Fibroblast of the aortic adventitia (primary cell): ENCODE data around the gene CARD14. TPM values are rescaled to one million over a fixed set of nuclear protein-coding genes. Genes with fewer than 3 reads are reported as not detected.
"Not testable (repeated sequence)": the region's sequence is repeated elsewhere in the genome, so short reads cannot be mapped to it uniquely, and the experiment has no call there.

Source experiments
- DNase-seq: peaks from one replicate; pipeline ENCODE4 v3.0.0-alpha.2; 2010; ENCODE audit warnings: low read depth
- H3K4me3 ChIP-seq: 2 replicates; pipeline ENCODE4 v1.5.1; 2011; ENCODE audit warnings: low read depth, mild to moderate bottlenecking, control low read depth, low read length, moderate library complexity
- small RNA-seq: library from RNA; depleted of rRNA; stranded (forward); fragments of <200 nt; gene quantifications from one replicate; pipeline ENCODE3, GENCODE V24; 2012
- total RNA-seq: library from RNA; depleted of rRNA; stranded (reverse); fragments of >200 nt; gene quantifications from 2 replicates; pipeline ENCODE4 v1.2.3, GENCODE V29; 2012; ENCODE audit warnings: low replicate concordance
- TF ChIP-seq, protein P1 (sequence below): IDR thresholded peaks from 2 replicates; pipeline ENCODE4 v1.5.1; 2011; ENCODE audit warnings: mild to moderate bottlenecking, low read length, control low read depth, inconsistent platforms; ENCODE audit not compliant: insufficient read depth

The CARD14 gene
- total RNA-seq, 1 donor: 0.09 TPM

GRCh38 chr17:80254396-80255251 lies 84.8 kb downstream of the CARD14 start:
- TF ChIP-seq, protein P1, sequence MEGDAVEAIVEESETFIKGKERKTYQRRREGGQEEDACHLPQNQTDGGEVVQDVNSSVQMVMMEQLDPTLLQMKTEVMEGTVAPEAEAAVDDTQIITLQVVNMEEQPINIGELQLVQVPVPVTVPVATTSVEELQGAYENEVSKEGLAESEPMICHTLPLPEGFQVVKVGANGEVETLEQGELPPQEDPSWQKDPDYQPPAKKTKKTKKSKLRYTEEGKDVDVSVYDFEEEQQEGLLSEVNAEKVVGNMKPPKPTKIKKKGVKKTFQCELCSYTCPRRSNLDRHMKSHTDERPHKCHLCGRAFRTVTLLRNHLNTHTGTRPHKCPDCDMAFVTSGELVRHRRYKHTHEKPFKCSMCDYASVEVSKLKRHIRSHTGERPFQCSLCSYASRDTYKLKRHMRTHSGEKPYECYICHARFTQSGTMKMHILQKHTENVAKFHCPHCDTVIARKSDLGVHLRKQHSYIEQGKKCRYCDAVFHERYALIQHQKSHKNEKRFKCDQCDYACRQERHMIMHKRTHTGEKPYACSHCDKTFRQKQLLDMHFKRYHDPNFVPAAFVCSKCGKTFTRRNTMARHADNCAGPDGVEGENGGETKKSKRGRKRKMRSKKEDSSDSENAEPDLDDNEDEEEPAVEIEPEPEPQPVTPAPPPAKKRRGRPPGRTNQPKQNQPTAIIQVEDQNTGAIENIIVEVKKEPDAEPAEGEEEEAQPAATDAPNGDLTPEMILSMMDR: no peak
- H3K4me3 ChIP-seq: no peak overlapping the region
- DNase-seq: peak; percentile 92

GRCh38 chr17:80256034-80256350 lies 86.2 kb downstream of the CARD14 start:
- TF ChIP-seq, protein P1: no peak
- no peak overlapping the region for H3K4me3 ChIP-seq
- no peak for DNase-seq

DNA sequence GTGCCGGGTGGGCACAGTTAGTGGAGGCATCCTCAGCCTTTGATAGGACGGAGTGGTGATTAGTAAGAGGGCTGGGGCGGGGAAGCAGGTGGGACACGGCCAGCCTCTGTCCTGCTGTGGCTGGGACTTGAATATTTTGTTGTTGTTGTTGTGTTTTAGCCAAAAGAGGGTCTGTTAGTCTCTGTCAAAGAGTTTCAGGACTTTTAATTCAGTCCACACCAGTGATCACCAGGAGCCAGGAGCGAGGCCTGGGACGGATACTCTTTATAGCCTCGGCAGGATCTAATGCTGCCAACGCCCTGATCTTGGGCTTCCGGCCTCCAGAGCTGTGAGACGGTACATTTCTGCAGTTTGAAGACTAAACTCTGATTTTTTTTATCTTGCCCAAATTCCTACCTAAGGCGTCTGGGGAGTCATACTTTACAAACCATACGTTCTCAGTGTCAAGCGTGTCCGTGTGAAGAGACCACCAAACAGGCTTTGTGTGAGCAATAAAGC lies 87.9 kb downstream of the CARD14 start:
- no peak for DNase-seq
- TF ChIP-seq, protein P1: no peak
- no peak overlapping the region for H3K4me3 ChIP-seq

- not testable (repeated sequence) for DNase-seq, H3K4me3 ChIP-seq
These were observed 88.5 kb downstream of the CARD14 start for GRCh38 chr17:80258296-80258695.

Small RNA genes lying within 50 kb of the gene (small RNA-seq; reads per million reads assigned to genes)
- gene AC087741.2: not detected

Other genes with a start within 250 kb of the CARD14 start
- 33.4 and 37.8 TPM in 2 replicates for gene TBC1D16, start 134.2 kb upstream of the CARD14 start, total RNA-seq
- 3.0 and 5.2 TPM in 2 replicates for gene CCDC40, start 133.4 kb upstream of the CARD14 start, total RNA-seq
- 66.6 and 75.1 TPM in 2 replicates for gene GAA, start 68.4 kb upstream of the CARD14 start, total RNA-seq
- 85.9 and 127 TPM in 2 replicates for gene EIF4A3, start 22.9 kb upstream of the CARD14 start, total RNA-seq
- gene SGSH, start 50.3 kb downstream of the CARD14 start, total RNA-seq: 17.6 and 80.9 TPM in 2 replicates
- gene SLC26A11, start 50.4 kb downstream of the CARD14 start, total RNA-seq: 8.5 and 12.2 TPM in 2 replicates
- 88.7 and 143 TPM in 2 replicates for gene RNF213, start 90.8 kb downstream of the CARD14 start, total RNA-seq
- gene ENDOV, start 245.1 kb downstream of the CARD14 start, total RNA-seq: 12.4 and 17.8 TPM in 2 replicates